GM12891 (cell line): ENCODE results near the gene DAND5.
A peak's percentile ranks its signal among the peaks of the same experiment; 100 is the strongest.

Experiments used
- DNase-seq: peaks from one replicate; pipeline ENCODE4 v3.0.0; 2011; ENCODE audit warnings: low spot score; ENCODE audit not compliant: insufficient read length
- FAIRE-seq: peaks from 2 replicates; lab custom pipeline; 2011; peaks lifted over from hg19 to GRCh38; lab: Jason Lieb, UNC
- PAX5 ChIP-seq: IDR thresholded peaks from 2 replicates; pipeline ENCODE4 v1.6.1; 2011; ENCODE audit warnings: low read length, moderate library complexity, mild to moderate bottlenecking; ENCODE audit not compliant: insufficient read depth, severe bottlenecking
- POLR2A ChIP-seq: IDR thresholded peaks from 2 replicates; pipeline ENCODE4 v1.6.1; 2011; ENCODE audit warnings: low read depth, low read length, control low read depth
- POLR2AphosphoS5 ChIP-seq: IDR thresholded peaks from 2 replicates; pipeline ENCODE4 v1.6.1; 2011; ENCODE audit warnings: low read depth, low read length, control low read depth
- POU2F2 ChIP-seq: IDR thresholded peaks from 2 replicates; pipeline ENCODE4 v1.6.1; 2011; ENCODE audit warnings: low read depth, mild to moderate bottlenecking, control low read depth, low read length, moderate library complexity
- SPI1 ChIP-seq: IDR thresholded peaks from 2 replicates; pipeline ENCODE4 v1.6.1; 2011; ENCODE audit warnings: low read depth, low read length, control low read depth
- TAF1 ChIP-seq: IDR thresholded peaks from 2 replicates; pipeline ENCODE4 v1.6.1; 2011; ENCODE audit warnings: low read depth, low read length, control low read depth

Gene DAND5

DNA sequence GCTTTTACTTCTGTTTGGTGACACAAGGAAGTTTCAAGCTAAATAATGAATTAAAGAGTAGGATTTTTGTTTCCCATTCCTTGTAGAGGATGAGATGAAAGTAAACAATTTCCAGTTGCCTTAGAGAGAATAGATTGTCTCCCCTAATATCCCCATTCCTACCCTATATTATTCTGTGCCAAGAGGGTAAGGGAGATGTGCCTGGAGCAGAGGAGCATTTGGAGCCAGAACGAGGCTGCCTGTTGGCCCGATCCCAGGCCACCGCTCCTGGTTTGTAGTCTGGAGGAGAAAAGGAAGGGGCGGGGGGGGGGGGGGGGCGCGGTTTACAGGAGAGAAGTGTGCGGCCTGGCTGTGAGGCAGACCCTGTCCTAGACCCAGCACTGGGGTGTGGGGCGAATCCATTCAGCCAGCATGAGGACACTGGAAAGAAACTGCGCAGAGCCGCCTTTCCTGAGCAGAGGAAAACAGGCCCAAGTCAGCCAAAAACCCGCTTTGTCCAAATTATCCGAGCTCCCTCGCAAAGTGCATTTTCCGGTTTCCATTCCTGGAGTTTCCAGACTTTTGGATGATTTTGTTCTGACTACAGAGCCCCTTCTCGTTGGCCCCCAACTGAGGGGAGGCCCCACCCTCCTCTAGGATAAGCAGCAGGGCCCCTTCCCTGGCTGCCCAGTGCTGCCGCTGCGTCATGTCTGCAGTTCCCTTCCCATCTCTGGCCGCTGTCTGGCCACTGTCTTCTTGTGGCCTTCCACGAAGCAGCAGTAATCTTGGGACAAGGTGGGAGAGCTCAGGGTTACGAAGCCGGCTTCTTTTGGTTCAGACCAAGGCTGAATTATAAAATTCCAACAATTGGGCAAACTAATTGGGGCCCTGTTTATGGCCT, 48.9 kb downstream of the DAND5 start:
- DNase-seq (no peak), FAIRE-seq (no peak)
- TF ChIP-seq POLR2A (no peak), POLR2AphosphoS5 (no peak), POU2F2 (no peak), PAX5 (no peak)

DNA sequence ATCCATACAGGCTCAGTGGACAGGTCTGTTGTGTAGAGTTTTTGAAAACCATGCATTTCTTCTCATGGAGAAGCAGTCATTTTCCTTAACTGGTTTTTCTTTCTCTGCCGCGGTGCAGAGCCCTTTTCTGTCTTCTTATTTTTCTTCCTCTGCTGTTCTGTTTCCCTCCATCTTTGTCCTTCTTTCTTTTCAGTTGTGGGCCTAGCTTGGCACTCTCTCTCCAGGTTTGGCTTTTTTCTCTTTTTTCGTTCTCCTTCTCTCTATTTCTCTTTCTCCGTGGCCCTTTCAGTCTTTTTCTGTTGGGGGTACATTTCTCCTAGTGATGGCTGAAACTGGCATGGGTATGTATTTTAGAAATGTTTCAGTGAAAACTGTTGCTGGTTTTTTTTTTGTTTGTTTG, 50.0 kb downstream of the DAND5 start:
- DNase-seq (no peak), FAIRE-seq (no peak)
- TF ChIP-seq PAX5 = no peak
- no peak for TF ChIP-seq POLR2A
- no peak for TF ChIP-seq SPI1

DNA sequence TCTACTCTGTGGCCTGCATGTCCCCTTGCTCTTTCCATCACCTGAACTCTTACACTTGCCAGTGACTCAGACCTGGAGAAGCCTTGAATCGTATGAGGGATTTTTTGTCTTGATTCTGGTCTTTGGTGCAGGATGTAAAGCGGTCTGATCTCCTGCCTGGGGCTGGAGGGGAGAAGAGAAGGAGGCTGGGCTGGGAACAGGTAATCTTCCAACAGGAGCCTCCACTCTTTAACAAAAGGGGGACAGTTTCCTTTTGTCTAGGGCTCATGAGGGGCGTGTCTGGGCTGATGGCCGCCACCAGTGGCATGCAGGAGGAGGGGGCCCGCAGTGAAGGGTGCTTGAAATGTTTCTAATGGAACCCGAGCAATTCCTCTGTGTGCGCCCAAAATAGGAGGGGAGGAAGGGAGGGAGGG, 50.6 kb downstream of the DAND5 start:
- TF ChIP-seq POLR2A (no peak), SPI1 (no peak), PAX5 (no peak), TAF1 (no peak), POU2F2 (no peak), POLR2AphosphoS5 (no peak)
- no peak for FAIRE-seq
- DNase-seq = no peak

DNA sequence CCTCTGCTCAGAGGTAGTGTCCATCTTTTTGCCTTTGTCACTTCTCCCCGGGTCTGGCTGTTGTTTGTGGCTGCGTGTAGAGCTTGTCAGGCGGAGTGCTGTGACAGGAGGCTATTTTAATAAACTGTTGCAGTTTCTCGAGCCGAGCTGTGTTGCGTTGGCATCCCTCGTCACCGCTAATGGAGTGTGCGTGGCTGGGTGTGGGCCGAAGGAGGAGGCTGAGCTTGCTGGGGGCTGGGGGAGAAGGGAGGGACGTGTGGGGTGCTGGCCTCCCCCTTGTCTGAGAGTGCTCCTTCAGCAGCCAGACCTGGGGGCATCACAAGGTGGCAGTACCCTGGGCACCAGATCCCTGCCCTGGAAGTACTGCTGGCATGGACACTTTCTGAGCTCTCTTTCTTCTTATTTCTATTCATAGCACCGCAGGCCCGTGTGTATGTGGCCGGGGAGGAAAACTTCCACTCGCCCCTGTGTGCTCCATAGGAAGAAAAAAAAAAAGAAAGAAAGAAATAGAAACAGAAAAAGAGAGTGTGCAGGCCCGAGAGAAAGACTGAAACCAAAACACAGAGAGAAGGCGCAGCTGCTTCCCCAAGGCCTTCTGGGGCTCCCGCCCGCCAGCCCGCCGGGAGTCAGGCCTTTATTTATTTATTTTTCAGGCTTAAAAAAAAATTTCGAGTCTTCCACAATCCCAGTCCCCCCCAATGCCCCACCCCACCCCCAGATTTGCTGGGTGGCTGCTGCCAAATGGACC, 52.9 kb downstream of the DAND5 start:
- TF ChIP-seq POU2F2 = no peak
- TF ChIP-seq PAX5 = no peak
- TF ChIP-seq POLR2A = no peak
- TF ChIP-seq TAF1 = no peak
- no peak for TF ChIP-seq POLR2AphosphoS5
- TF ChIP-seq SPI1 = no peak
- FAIRE-seq (no peak), DNase-seq (no peak)

DNA sequence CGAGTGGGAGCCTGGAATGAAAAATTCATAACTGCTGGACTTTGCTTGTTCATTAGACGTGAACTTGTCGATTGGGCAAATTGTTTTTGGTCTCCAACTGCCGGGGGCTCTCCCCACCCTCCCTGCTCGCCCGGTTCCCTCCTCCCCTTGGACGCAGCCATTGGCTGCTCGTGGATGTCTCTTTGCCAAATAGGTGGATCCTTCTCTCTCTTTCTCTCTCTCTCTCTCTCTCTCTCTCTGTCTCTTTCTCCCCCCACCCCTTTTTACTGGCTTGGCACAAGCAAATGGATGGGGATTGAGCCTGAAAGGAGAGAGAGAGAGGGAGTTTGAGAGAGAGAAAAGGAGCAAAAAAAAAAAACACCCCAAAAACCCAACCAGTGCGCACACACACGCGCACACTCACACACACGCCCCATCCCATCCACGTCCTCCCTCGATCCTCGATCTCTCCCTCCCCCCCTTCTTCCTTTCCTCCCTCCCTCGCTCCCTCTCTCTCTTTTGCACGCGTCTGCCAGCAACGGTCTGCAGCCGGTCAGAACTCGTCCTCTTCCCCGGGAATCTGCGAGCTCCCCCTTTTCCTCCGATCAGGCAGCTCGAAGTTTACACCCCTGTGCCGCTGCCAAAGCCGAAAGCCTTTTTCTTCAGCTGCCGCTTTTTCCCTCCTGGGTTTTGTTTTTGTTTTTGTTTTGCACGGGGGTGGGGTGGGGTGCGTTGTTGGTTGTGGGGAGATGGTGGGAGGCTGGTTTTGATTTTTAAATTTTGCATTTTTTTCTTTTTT, 53.7 kb downstream of the DAND5 start:
- no peak for TF ChIP-seq SPI1
- TF ChIP-seq POLR2A = no peak
- TF ChIP-seq PAX5 = no peak
- TF ChIP-seq TAF1 = no peak
- TF ChIP-seq POU2F2 = no peak
- no peak for TF ChIP-seq POLR2AphosphoS5
- DNase-seq (no peak), FAIRE-seq (peak; percentile 26)

DNA sequence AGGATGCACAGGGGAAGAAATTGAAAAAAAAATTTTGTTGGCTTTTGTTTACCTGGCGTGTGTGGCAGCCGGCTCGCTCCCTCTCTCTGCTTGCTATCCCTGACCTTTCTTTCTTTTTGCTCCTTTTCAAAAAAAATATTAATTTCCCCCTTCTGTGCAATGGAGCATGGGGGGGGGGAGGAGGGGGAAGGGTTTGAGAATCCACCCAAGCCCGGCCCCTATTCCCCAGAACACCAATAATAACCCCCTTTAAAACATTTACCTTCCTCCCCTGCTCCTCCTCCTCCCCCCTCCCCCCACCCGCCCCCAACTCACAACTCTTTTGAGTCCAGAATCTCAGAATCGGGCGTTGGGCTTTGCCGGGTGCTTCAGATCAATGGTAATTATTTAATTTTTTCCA, 54.3 kb downstream of the DAND5 start:
- no peak for FAIRE-seq
- no peak for DNase-seq
- TF ChIP-seq TAF1 = no peak
- no peak for TF ChIP-seq SPI1
- TF ChIP-seq PAX5 = no peak
